CD14-positive monocyte (primary cell): Measurements from ENCODE around the gene TTLL10. TPM values are rescaled to one million over a fixed set of nuclear protein-coding genes. Genes with fewer than 3 reads are reported as not detected.

Source experiments
- DNase-seq, 3 donors: peaks; one replicate each; pipeline ENCODE4 v3.0.0-alpha.2; 2011 to 2022
- H2AFZ ChIP-seq: 2 replicates; pipeline ENCODE4 v1.6.0; 2012; ENCODE audit warnings: mild to moderate bottlenecking, low read depth, low read length, inconsistent platforms; ENCODE audit not compliant: insufficient read depth, poor library complexity, severe bottlenecking
- H3K27ac ChIP-seq, 2 donors: 1 replicate in 1 of 2; 2 replicates in 1 of 2; pipeline ENCODE4 v1.5.1; 2012 to 2013; ENCODE audit warnings: low read length in 2 of 2, control low read depth in 1 of 2, inconsistent platforms in 1 of 2, low read depth in 1 of 2, mild to moderate bottlenecking in 1 of 2
- H3K27me3 ChIP-seq, 2 donors: one replicate each; pipeline versions ENCODE4 v1.6.0 to v1.6.1; 2011 to 2013; ENCODE audit warnings: low read length in 2 of 2; ENCODE audit not compliant: control insufficient read depth in 2 of 2, insufficient read depth in 2 of 2
- H3K36me3 ChIP-seq, 2 donors: replicated peaks in 1 of 2; 1 replicate in 1 of 2; 2 replicates in 1 of 2; pipeline versions ENCODE4 v1.5.1 to v1.6.1; 2012 to 2013; ENCODE audit warnings: low read length in 2 of 2, control low read depth in 1 of 2, inconsistent platforms in 1 of 2, mild to moderate bottlenecking in 1 of 2; ENCODE audit not compliant: insufficient read depth in 2 of 2, control insufficient read depth in 1 of 2
- H3K4me1 ChIP-seq, 2 donors: 1 replicate in 1 of 2; 2 replicates in 1 of 2; pipeline versions ENCODE4 v1.5.1 to v1.6.1; 2012 to 2013; ENCODE audit warnings: low read length in 2 of 2, control low read depth in 1 of 2, inconsistent platforms in 1 of 2, mild to moderate bottlenecking in 1 of 2, moderate library complexity in 1 of 2; ENCODE audit not compliant: insufficient read depth in 2 of 2, control insufficient read depth in 1 of 2
- H3K4me2 ChIP-seq: replicated peaks from 2 replicates; pipeline ENCODE3; 2012; ENCODE audit warnings: low read length, moderate library complexity, mild to moderate bottlenecking; ENCODE audit not compliant: poor library complexity, severe bottlenecking; ENCODE audit errors: extremely low read depth
- H3K4me3 ChIP-seq, 3 experiments: fragments of 200-600 bp in 1 of 3; sonication (generic) in 1 of 3; replicated peaks in 1 of 3; 1 replicate in 2 of 3; 2 replicates in 1 of 3; pipeline ENCODE4 v1.5.1; 2011 to 2013; ENCODE audit warnings: low read length in 3 of 3, mild to moderate bottlenecking in 3 of 3, control low read depth in 2 of 3, low read depth in 2 of 3, inconsistent platforms in 1 of 3, moderate library complexity in 1 of 3
- H3K79me2 ChIP-seq: 2 replicates; pipeline ENCODE4 v1.6.0; 2012; ENCODE audit warnings: mild to moderate bottlenecking, control low read depth, inconsistent platforms, low read length, moderate library complexity; ENCODE audit not compliant: insufficient read depth
- H3K9ac ChIP-seq: 2 replicates; pipeline ENCODE4 v1.6.0; 2017; ENCODE audit warnings: low read length, mild to moderate bottlenecking; ENCODE audit not compliant: insufficient read depth, poor library complexity, severe bottlenecking
- H3K9me3 ChIP-seq, 2 donors: replicated peaks in 1 of 2; 1 replicate in 1 of 2; 2 replicates in 1 of 2; pipeline versions ENCODE4 v1.5.1 to v1.6.1; 2012 to 2013; ENCODE audit warnings: low read length in 2 of 2, control low read depth in 1 of 2; ENCODE audit not compliant: control insufficient read depth in 1 of 2, insufficient read depth in 1 of 2
- H4K20me1 ChIP-seq: 2 replicates; pipeline ENCODE4 v1.6.0; 2012; ENCODE audit warnings: mild to moderate bottlenecking, low read length, control low read depth, moderate library complexity; ENCODE audit not compliant: insufficient read depth
- H3K27ac Mint-ChIP-seq, 7 donors: one replicate each; pipeline ENCODE4 v1.8.0; 2020; ENCODE audit warnings: mild to moderate bottlenecking in 7 of 7, mixed read lengths in 7 of 7, moderate library complexity in 6 of 7, inconsistent platforms in 2 of 7
- H3K27me3 Mint-ChIP-seq, 3 donors: one replicate each; pipeline ENCODE4 v1.8.0; 2021 to 2022; ENCODE audit warnings: low read depth in 3 of 3, mild to moderate bottlenecking in 3 of 3, mixed read lengths in 3 of 3, moderate library complexity in 3 of 3, inconsistent platforms in 1 of 3
- H3K36me3 Mint-ChIP-seq, 2 donors: one replicate each; pipeline ENCODE4 v1.8.0; 2020; ENCODE audit warnings: mixed read lengths in 2 of 2, inconsistent platforms in 1 of 2, mild to moderate bottlenecking in 1 of 2
- H3K4me1 Mint-ChIP-seq: one replicate; pipeline ENCODE4 v1.8.0; 2020; ENCODE audit warnings: mild to moderate bottlenecking, mixed read lengths
- H3K4me3 Mint-ChIP-seq, 2 donors: one replicate each; pipeline ENCODE4 v1.8.0; 2020; ENCODE audit warnings: mild to moderate bottlenecking in 2 of 2, mixed read lengths in 2 of 2, moderate library complexity in 1 of 2
- H3K9me3 Mint-ChIP-seq, 7 donors: one replicate each; pipeline ENCODE4 v1.8.0; 2020 to 2022; ENCODE audit warnings: mixed read lengths in 7 of 7, mild to moderate bottlenecking in 6 of 7, moderate library complexity in 6 of 7, inconsistent platforms in 2 of 7
- WGBS: methylation state at CpG from one replicate; pipeline ENCODE4 v1.1.5; 2013; ENCODE audit warnings: missing lambda C conversion rate; ENCODE audit not compliant: insufficient coverage; 5-methylcytosine and 5-hydroxymethylcytosine counted together
- intact Hi-C, 2 donors: fragments of 100-400 bp; cut with micrococcal nuclease; formaldehyde crosslinking; loops; one replicate each; pipeline versions ENCODE4 v1.15.0 to v1.15.1; 2023
- polyA plus RNA-seq, 3 donors: library from polyadenylated mRNA; depleted of rRNA in 1 of 3; unstranded in 2 of 3; stranded (reverse) in 1 of 3; fragments of 300-500 nt in 2 of 3; fragments of >200 nt in 1 of 3; fragmentation: Illumina TruSeq in 2 of 3; gene quantifications; 1 replicate in 2 of 3; 2 replicates in 1 of 3; pipeline ENCODE4 v1.2.3, GENCODE V29; 2012 to 2021
- TF ChIP-seq, protein P1 (sequence below): fragments of 200-600 bp; IDR thresholded peaks from one replicate; pipeline ENCODE4 v1.8.0; 2022; ENCODE audit warnings: antibody characterized with exemption, mild to moderate bottlenecking

TTLL10 gene
- polyA plus RNA-seq, 3 donors = 0.06 TPM; not detected in 2

DNA sequence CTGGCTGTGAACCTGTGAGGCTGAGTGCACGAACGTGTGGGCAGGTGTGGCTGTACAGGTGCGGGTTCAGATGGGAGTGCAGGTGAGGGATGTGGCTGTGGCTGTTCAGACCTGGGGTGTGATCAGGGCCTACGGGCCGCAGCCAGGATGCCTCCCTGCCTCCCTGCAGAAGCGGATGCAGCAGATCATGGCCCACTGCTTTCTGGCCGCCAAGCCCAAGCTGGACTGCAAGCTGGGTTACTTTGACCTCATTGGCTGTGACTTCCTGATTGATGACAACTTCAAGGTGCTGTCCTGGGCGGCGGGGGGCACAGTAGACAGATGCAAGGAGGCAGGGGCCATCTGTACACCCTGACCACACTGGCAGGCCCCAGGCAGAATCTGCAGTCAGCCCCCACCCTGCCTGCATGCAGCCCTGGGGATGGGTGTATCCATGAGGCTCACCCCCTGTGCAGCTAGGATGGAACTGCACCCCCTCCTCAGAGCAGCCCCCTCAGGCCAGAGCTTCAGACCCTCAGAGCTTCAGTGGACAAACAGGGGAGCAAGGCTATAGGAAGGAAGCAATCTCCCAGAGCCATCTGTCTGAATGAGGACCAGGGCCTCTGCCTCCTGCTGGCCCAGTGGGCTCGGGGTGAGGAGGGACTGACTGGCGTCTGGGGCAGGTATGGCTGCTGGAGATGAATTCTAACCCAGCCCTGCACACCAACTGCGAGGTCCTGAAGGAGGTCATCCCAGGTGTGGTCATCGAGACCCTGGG is 22.9 kb downstream of the TTLL10 start:
- no peak overlapping the region for H3K9ac ChIP-seq
- intact Hi-C loops = no loop called here
- H3K27me3 ChIP-seq = peaks cover 0 to 9% of the 10 kb centered on the region in 2 donors
- no peak overlapping the region for H3K27ac ChIP-seq
- DNase-seq = no peak
- no peaks in the 10 kb centered on the region for H3K79me2 ChIP-seq
- no peaks in the 10 kb centered on the region for H4K20me1 ChIP-seq
- H3K4me2 ChIP-seq = no peak overlapping the region
- Mint-ChIP-seq H3K4me1 (no peaks in the 10 kb centered on the region), H3K9me3 (peaks cover 16 to 30% (median 27%) of the 10 kb centered on the region in 7 donors), H3K27me3 (peaks cover 14 to 32% (median 20%) of the 10 kb centered on the region in 3 donors), H3K27ac (no peak overlapping the region), H3K4me3 (no peak overlapping the region), H3K36me3 (no peaks in the 10 kb centered on the region)
- no peak overlapping the region for H3K4me3 ChIP-seq
- WGBS = 93% methylated on average over 11 of the region's 13 CpGs
- H3K9me3 ChIP-seq = peaks cover 0 to 14% of the 10 kb centered on the region in 2 donors
- no peaks in the 10 kb centered on the region for H3K4me1 ChIP-seq
- no peak overlapping the region for H2AFZ ChIP-seq
- no peaks in the 10 kb centered on the region for H3K36me3 ChIP-seq
- TF ChIP-seq, protein P1, sequence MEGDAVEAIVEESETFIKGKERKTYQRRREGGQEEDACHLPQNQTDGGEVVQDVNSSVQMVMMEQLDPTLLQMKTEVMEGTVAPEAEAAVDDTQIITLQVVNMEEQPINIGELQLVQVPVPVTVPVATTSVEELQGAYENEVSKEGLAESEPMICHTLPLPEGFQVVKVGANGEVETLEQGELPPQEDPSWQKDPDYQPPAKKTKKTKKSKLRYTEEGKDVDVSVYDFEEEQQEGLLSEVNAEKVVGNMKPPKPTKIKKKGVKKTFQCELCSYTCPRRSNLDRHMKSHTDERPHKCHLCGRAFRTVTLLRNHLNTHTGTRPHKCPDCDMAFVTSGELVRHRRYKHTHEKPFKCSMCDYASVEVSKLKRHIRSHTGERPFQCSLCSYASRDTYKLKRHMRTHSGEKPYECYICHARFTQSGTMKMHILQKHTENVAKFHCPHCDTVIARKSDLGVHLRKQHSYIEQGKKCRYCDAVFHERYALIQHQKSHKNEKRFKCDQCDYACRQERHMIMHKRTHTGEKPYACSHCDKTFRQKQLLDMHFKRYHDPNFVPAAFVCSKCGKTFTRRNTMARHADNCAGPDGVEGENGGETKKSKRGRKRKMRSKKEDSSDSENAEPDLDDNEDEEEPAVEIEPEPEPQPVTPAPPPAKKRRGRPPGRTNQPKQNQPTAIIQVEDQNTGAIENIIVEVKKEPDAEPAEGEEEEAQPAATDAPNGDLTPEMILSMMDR = no peak

DNA sequence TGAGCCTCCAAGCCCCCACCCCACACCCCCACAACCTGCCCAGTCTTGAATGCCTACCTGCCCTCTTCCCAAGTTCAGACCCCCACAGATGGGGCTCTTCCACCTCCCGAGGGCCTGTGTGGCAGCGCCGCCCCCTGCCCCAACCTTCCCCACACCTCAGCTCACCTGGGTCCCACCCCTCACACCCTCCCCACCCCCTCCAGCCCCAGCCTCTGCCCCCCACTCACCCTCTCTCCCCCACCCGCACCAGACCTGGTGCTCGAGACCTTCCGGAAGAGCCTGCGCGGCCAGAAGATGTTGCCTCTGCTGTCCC is 23.5 kb downstream of the TTLL10 start:
- no peak for DNase-seq
- intact Hi-C loops = no loop called here
- no peaks in the 10 kb centered on the region for H3K36me3 Mint-ChIP-seq
- Histone ChIP-seq H2AFZ (no peak overlapping the region), H4K20me1 (no peaks in the 10 kb centered on the region), H3K36me3 (no peaks in the 10 kb centered on the region), H3K79me2 (no peaks in the 10 kb centered on the region), H3K27ac (no peak overlapping the region), H3K9me3 (peaks cover 0 to 10% of the 10 kb centered on the region in 2 donors), H3K9ac (no peak overlapping the region), H3K4me1 (no peaks in the 10 kb centered on the region), H3K27me3 (peaks cover 0 to 9% of the 10 kb centered on the region in 2 donors), H3K4me3 (no peak overlapping the region), H3K4me2 (no peak overlapping the region)
- H3K9me3 Mint-ChIP-seq = peaks cover 12 to 26% (median 22%) of the 10 kb centered on the region in 7 donors
- TF ChIP-seq, protein P1 = no peak
- peaks cover 14 to 32% (median 20%) of the 10 kb centered on the region in 3 donors for H3K27me3 Mint-ChIP-seq
- H3K4me1 Mint-ChIP-seq = no peaks in the 10 kb centered on the region
- 100% methylated on average over 3 of the region's 8 CpGs for WGBS
- H3K27ac Mint-ChIP-seq = no peak overlapping the region
- H3K4me3 Mint-ChIP-seq = no peak overlapping the region
